ENCODE measurements around the gene ADAMTSL3.

Gene ADAMTSL3

GRCh38 chr15:83653639-83654378 is at the start of gene ADAMTSL3:
ADAMTSL3 (plus strand) TSS chr15:83654123; CDS start chr15:83655762, 1,639 bp downstream.
- TF ChIP-seq EZH2phosphoT487 (IDR thresholded peaks at IDR 0.05; ENCODE audit: low read depth) (no peak), CTCF (IDR thresholded peaks at IDR 0.05; ENCODE audit: low read depth, low read length) (no peak)
- Histone ChIP-seq H4K20me1 (ENCODE audit: insufficient read depth, low read length) (no peaks in the 10 kb centered on the region), H3K27ac (ENCODE audit: low read length) (no peak within 1 kb of the TSS), H2AFZ (ENCODE audit: low read depth, low read length) (no peak within 1 kb of the TSS), H3K9me3 (ENCODE audit: insufficient read depth, low read length) (no peaks in the 10 kb centered on the region), H3K4me1 (ENCODE audit: low read length) (no peaks in the 10 kb centered on the region), H3K4me3 (ENCODE audit: low read length) (no peak within 1 kb of the TSS), H3K4me2 (ENCODE audit: low read length) (no peak within 1 kb of the TSS), H3K9ac (ENCODE audit: low read length) (no peak within 1 kb of the TSS), H3K27me3 (ENCODE audit: low read depth, low read length) (peaks cover 16% of the 10 kb centered on the region; the same call in 1 of the 2 replicates), H3K79me2 (ENCODE audit: low read length) (no peaks in the 10 kb centered on the region), H3K36me3 (replicated peaks; ENCODE audit: low read depth, low read length) (no peaks in the 10 kb centered on the region)

- H3K79me2 ChIP-seq (ENCODE audit: low read length), result no peaks in the 10 kb centered on the region
- no peaks in the 10 kb centered on the region for H3K4me1 ChIP-seq (ENCODE audit: low read length)
- no peak overlapping the region for H2AFZ ChIP-seq (ENCODE audit: low read depth, low read length)
- H3K27me3 ChIP-seq (ENCODE audit: low read depth, low read length), result peaks cover 23% of the 10 kb centered on the region
- no peaks in the 10 kb centered on the region for H3K36me3 ChIP-seq (replicated peaks; ENCODE audit: low read depth, low read length)
- H3K9me3 ChIP-seq (ENCODE audit: insufficient read depth, low read length), result no peaks in the 10 kb centered on the region
- no peak overlapping the region for H3K4me3 ChIP-seq (ENCODE audit: low read length)
- no peak overlapping the region for H3K9ac ChIP-seq (ENCODE audit: low read length)
- H3K4me2 ChIP-seq (ENCODE audit: low read length), result no peak overlapping the region
- H4K20me1 ChIP-seq (ENCODE audit: insufficient read depth, low read length), result no peaks in the 10 kb centered on the region
- TF ChIP-seq CTCF (IDR thresholded peaks at IDR 0.05; ENCODE audit: low read depth, low read length), result no peak
- TF ChIP-seq EZH2phosphoT487 (IDR thresholded peaks at IDR 0.05; ENCODE audit: low read depth), result no peak
- no peak overlapping the region for H3K27ac ChIP-seq (ENCODE audit: low read length)
Observed at GRCh38 chr15:83604549-83604948, 49.4 kb upstream of the ADAMTSL3 start.

GRCh38 chr15:83605111-83605945 is 48.6 kb upstream of the ADAMTSL3 start:
- Histone ChIP-seq H3K9ac (ENCODE audit: low read length) (no peak overlapping the region), H3K4me2 (ENCODE audit: low read length) (no peak overlapping the region), H4K20me1 (ENCODE audit: insufficient read depth, low read length) (no peaks in the 10 kb centered on the region), H3K27ac (ENCODE audit: low read length) (no peak overlapping the region), H3K9me3 (ENCODE audit: insufficient read depth, low read length) (no peaks in the 10 kb centered on the region), H3K4me3 (ENCODE audit: low read length) (no peak overlapping the region), H3K36me3 (replicated peaks; ENCODE audit: low read depth, low read length) (no peaks in the 10 kb centered on the region), H3K4me1 (ENCODE audit: low read length) (no peaks in the 10 kb centered on the region), H3K79me2 (ENCODE audit: low read length) (no peaks in the 10 kb centered on the region), H3K27me3 (ENCODE audit: low read depth, low read length) (peaks cover 23% of the 10 kb centered on the region), H2AFZ (ENCODE audit: low read depth, low read length) (no peak overlapping the region)
- TF ChIP-seq CTCF (IDR thresholded peaks at IDR 0.05; ENCODE audit: low read depth, low read length), result no peak
- no peak for TF ChIP-seq EZH2phosphoT487 (IDR thresholded peaks at IDR 0.05; ENCODE audit: low read depth)

GRCh38 chr15:83610132-83610531 is 43.8 kb upstream of the ADAMTSL3 start:
- Histone ChIP-seq H3K9ac (ENCODE audit: low read length) (no peak overlapping the region), H3K4me3 (ENCODE audit: low read length) (no peak overlapping the region), H3K27me3 (ENCODE audit: low read depth, low read length) (peaks cover 14% of the 10 kb centered on the region), H3K79me2 (ENCODE audit: low read length) (no peaks in the 10 kb centered on the region), H2AFZ (ENCODE audit: low read depth, low read length) (no peak overlapping the region), H3K36me3 (replicated peaks; ENCODE audit: low read depth, low read length) (no peaks in the 10 kb centered on the region), H3K27ac (ENCODE audit: low read length) (no peak overlapping the region), H4K20me1 (ENCODE audit: insufficient read depth, low read length) (no peaks in the 10 kb centered on the region), H3K4me1 (ENCODE audit: low read length) (no peaks in the 10 kb centered on the region), H3K9me3 (ENCODE audit: insufficient read depth, low read length) (no peaks in the 10 kb centered on the region), H3K4me2 (ENCODE audit: low read length) (no peak overlapping the region)
- TF ChIP-seq CTCF (IDR thresholded peaks at IDR 0.05; ENCODE audit: low read depth, low read length), result no peak
